ENCODE data around the gene CNNM3.
A peak's percentile ranks its signal among the peaks of the same experiment; 100 is the strongest.
"Not testable (repeated sequence)": the region's sequence is repeated elsewhere in the genome, so short reads cannot be mapped to it uniquely, and the experiment has no call there.

The CNNM3 gene

DNA sequence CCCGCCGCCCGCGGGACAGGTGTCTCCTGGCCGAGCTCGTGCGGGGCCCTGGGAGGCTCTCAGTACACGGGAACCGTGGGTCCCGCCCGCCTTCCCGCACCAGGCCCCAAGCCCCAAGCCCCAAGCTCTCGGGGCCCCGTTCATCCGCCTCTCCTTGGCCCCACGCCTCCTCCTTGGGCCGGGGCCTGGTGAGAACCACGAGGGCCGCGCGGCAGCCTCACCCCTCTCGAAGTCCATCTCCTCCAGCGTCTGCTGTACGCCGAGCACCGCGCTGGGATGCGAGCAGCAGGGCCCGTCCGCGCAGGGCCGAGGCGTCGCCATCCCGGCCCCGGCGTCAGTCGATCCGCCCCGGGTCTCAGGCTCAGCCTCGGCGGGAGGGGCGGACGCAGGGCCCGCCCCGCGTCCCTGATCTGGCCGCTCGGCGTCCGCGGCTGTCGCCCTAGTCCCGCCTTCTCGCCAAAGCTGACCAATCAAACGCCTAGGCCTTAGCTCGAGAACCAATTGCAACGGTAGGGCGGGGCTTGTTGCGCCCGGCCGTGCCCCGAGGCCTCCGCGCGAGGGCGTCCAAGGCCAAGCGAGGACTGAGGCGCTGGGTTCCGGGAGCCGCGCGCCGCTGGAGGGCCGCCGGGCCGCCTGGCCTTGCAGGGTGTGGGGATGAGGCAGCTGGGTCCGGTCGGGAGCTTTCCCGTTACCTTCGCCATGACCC, 41.8 kb downstream of the CNNM3 start, which contains the start of gene ANKRD39:
Gene ANKRD39 (minus strand): TSS at position 350 of the 706 bp plus-strand sequence. CDS start 29 bp downstream, at position 321.
- Histone ChIP-seq H3K9me3 (ENCODE audit: control insufficient read depth, low read length) (no peaks in the 10 kb centered on the region), H3K36me3 (ENCODE audit: control insufficient read depth, insufficient read depth, low read length) (peaks cover 1% of the 10 kb centered on the region), H3K27me3 (ENCODE audit: control insufficient read depth, insufficient read depth, low read length) (no peaks in the 10 kb centered on the region), H3K4me3 (ENCODE audit: low read length) (peak within 1 kb of the TSS; percentile 82), H3K4me1 (ENCODE audit: control insufficient read depth, insufficient read depth, low read length) (peaks cover 7% of the 10 kb centered on the region), H3K9ac (ENCODE audit: low read length) (peak within 1 kb of the TSS; percentile 78)

DNA sequence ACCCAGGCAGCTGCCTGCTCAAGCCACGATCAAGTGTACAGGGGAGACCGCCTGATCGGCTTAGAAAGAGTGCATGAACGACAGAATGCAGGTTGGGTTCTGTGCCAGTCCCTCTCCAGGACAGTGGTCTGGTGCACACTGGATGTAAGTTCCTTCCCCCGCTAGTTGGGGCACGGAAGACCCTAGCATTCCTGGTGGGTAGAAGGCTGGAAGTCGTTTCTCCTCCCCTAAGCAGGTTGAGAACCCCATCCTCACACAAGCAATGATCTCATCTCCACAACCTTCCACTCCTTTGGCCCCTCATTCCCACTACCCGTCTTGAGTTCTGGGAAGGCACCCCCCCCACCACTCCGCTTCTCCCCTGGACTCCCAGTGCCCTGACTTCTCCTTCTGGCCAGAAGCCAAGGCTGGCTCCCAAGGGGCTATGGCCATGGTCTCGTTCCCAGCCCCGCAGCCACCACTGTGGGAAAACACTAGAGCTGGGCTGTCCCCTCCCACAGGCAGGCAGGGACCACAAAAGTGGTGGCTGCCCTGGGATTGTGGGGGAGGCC, 43.1 kb downstream of the CNNM3 start:
- H3K9me3 ChIP-seq (ENCODE audit: control insufficient read depth, low read length) = no peaks in the 10 kb centered on the region
- peaks cover 7% of the 10 kb centered on the region for H3K4me1 ChIP-seq (ENCODE audit: control insufficient read depth, insufficient read depth, low read length)
- H3K9ac ChIP-seq (ENCODE audit: low read length) = no peak overlapping the region
- no peaks in the 10 kb centered on the region for H3K27me3 ChIP-seq (ENCODE audit: control insufficient read depth, insufficient read depth, low read length)
- no peaks in the 10 kb centered on the region for H3K36me3 ChIP-seq (ENCODE audit: control insufficient read depth, insufficient read depth, low read length)
- no peak overlapping the region for H3K4me3 ChIP-seq (ENCODE audit: low read length)

GRCh38 chr2:96859681-96860064, 43.6 kb downstream of the CNNM3 start:
- Histone ChIP-seq H3K9ac (ENCODE audit: low read length) (no peak overlapping the region), H3K36me3 (ENCODE audit: control insufficient read depth, insufficient read depth, low read length) (no peaks in the 10 kb centered on the region), H3K4me3 (ENCODE audit: low read length) (no peak overlapping the region), H3K27me3 (ENCODE audit: control insufficient read depth, insufficient read depth, low read length) (no peaks in the 10 kb centered on the region), H3K4me1 (ENCODE audit: control insufficient read depth, insufficient read depth, low read length) (peaks cover 7% of the 10 kb centered on the region), H3K9me3 (ENCODE audit: control insufficient read depth, low read length) (no peaks in the 10 kb centered on the region)

DNA sequence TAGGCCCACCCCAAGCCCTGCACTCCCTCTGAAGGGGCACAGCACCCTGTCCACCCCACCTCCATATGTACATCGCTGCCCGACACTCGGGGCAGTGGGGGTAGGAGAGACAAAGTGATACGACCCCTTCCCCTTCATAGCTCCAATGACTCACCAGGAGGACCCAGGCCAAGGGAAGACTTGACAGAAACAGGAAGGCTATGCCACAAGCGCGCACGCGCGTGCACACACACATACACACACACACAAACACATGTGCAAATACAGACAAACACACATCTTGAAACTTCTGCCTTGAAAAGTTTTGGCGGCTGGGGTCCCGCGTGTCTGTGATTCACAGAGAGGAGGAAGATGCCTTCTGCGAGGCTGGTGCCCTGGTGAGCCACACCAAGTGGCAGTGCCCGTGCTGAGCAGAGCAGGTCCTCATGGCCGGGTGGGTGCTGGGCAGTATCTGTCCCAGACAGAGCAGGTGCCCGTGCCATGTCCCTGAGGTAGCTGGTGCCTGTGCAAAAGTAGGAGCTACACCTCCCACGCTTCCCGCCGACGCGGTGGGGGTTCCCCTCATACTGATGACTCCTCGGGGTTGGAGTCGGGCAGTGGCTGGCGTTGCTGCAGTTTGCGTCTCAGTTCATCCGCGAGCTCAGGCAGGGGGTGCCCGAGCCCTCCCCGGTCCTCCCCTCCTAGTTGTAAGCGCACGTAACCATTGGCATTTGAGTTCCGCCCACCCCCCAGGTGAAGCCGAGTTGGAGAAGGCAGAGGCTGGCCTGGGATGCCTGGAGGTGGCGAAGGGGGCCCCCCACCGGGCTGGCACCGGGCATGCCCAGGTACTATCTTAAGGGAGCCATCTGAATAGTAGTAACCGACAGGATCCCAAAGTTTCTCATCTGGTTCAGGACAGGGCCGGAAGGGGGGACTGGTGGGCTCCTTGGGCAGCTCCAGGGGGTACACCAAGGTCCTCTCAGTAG, 44.3 kb downstream of the CNNM3 start:
- no peak overlapping the region for H3K9ac ChIP-seq (ENCODE audit: low read length)

GRCh38 chr2:96861074-96861473, 45.0 kb downstream of the CNNM3 start:
- Histone ChIP-seq H3K4me3 (ENCODE audit: low read length) (no peak overlapping the region), H3K9ac (ENCODE audit: low read length) (no peak overlapping the region), H3K9me3 (ENCODE audit: control insufficient read depth, low read length) (no peaks in the 10 kb centered on the region), H3K4me1 (ENCODE audit: control insufficient read depth, insufficient read depth, low read length) (peaks cover 8% of the 10 kb centered on the region), H3K27me3 (ENCODE audit: control insufficient read depth, insufficient read depth, low read length) (no peaks in the 10 kb centered on the region), H3K36me3 (ENCODE audit: control insufficient read depth, insufficient read depth, low read length) (no peaks in the 10 kb centered on the region)

More for the DNA sequence above, 44.3 kb downstream of the CNNM3 start:
- Histone ChIP-seq H3K4me3 (ENCODE audit: low read length) (no peak overlapping the region), H3K27me3 (ENCODE audit: control insufficient read depth, insufficient read depth, low read length) (no peaks in the 10 kb centered on the region), H3K36me3 (ENCODE audit: control insufficient read depth, insufficient read depth, low read length) (no peaks in the 10 kb centered on the region), H3K4me1 (ENCODE audit: control insufficient read depth, insufficient read depth, low read length) (peaks cover 7% of the 10 kb centered on the region), H3K9me3 (ENCODE audit: control insufficient read depth, low read length) (no peaks in the 10 kb centered on the region)

- H3K4me3 ChIP-seq (ENCODE audit: low read length); H3K27me3 ChIP-seq (ENCODE audit: control insufficient read depth, insufficient read depth, low read length); H3K9ac ChIP-seq (ENCODE audit: low read length); H3K9me3 ChIP-seq (ENCODE audit: control insufficient read depth, low read length); H3K36me3 ChIP-seq (ENCODE audit: control insufficient read depth, insufficient read depth, low read length): not testable (repeated sequence)
- H3K4me1 ChIP-seq (ENCODE audit: control insufficient read depth, insufficient read depth, low read length) = peaks cover 19% of the 10 kb centered on the region
Observed at GRCh38 chr2:96863056-96863455, 47.0 kb downstream of the CNNM3 start.

GRCh38 chr2:96863575-96864342, 47.7 kb downstream of the CNNM3 start:
- Histone ChIP-seq H3K9me3 (ENCODE audit: control insufficient read depth, low read length) (no peaks in the 10 kb centered on the region), H3K4me1 (ENCODE audit: control insufficient read depth, insufficient read depth, low read length) (peaks cover 23% of the 10 kb centered on the region), H3K27me3 (ENCODE audit: control insufficient read depth, insufficient read depth, low read length) (peaks cover 2% of the 10 kb centered on the region), H3K36me3 (ENCODE audit: control insufficient read depth, insufficient read depth, low read length) (no peaks in the 10 kb centered on the region), H3K9ac (ENCODE audit: low read length) (no peak overlapping the region), H3K4me3 (ENCODE audit: low read length) (no peak overlapping the region)

DNA sequence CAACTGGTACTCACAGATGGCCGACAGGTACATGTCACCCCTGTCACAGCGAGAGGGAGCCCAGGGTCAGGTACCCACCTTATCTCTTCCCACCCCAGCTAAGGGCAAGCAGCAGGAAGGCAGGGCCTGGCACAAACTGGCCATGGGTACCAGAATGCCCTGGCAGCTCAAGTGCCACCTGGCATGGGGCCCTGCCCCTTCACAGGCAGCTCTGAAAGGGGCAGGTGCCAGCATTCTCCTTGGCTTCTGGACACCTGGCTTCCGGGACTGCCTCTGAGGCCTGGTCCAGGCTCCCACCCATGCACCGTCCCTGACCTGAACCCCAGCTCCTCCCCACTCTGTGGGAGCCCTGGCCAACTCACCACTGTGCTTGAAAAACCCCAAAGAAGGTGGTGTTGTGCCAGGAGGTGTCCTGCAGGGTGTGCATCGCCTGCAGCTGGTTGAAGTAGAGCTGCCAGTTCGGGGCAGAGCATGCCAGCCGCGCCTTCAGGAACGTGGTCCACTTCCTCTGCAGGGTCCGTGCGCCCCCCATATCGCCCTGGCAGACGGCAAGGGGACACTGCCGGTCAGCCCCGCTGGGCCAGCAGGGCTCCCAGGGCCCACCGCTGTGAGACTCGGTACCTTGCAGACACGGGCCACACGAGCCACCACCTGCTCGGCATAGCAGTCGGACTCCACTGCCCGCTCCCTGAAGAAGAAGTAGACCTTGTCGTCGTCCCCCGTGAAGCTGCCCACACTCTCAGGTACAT, 48.4 kb downstream of the CNNM3 start:
- no peaks in the 10 kb centered on the region for H3K36me3 ChIP-seq (ENCODE audit: control insufficient read depth, insufficient read depth, low read length)
- no peaks in the 10 kb centered on the region for H3K9me3 ChIP-seq (ENCODE audit: control insufficient read depth, low read length)
- no peak overlapping the region for H3K9ac ChIP-seq (ENCODE audit: low read length)
- H3K4me3 ChIP-seq (ENCODE audit: low read length) = no peak overlapping the region
- peaks cover 23% of the 10 kb centered on the region for H3K4me1 ChIP-seq (ENCODE audit: control insufficient read depth, insufficient read depth, low read length)
- H3K27me3 ChIP-seq (ENCODE audit: control insufficient read depth, insufficient read depth, low read length) = peaks cover 5% of the 10 kb centered on the region

DNA sequence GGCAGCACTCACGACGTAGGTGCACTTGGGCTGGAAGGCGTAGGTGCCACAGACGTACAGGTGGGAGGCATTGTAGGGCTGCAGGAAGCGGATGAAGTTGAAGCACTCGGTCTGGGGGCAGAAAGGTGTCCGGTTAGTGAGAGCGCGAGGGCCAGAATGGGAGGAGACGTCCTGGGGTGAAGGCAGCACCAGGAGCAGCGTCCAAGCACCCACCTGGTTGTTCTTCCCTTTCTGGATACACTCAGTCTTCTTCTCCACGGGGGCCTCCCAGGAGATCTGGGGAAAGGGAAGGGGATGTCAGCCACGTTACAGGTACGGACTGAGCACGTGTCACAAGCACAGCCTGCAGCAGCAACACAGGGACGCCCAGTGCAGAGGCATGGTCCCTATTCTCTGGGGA, 49.6 kb downstream of the CNNM3 start:
- Histone ChIP-seq H3K9me3 (ENCODE audit: control insufficient read depth, low read length) (no peaks in the 10 kb centered on the region), H3K4me3 (ENCODE audit: low read length) (no peak overlapping the region), H3K9ac (ENCODE audit: low read length) (no peak overlapping the region), H3K27me3 (ENCODE audit: control insufficient read depth, insufficient read depth, low read length) (peaks cover 9% of the 10 kb centered on the region), H3K36me3 (ENCODE audit: control insufficient read depth, insufficient read depth, low read length) (no peaks in the 10 kb centered on the region), H3K4me1 (ENCODE audit: control insufficient read depth, insufficient read depth, low read length) (peaks cover 26% of the 10 kb centered on the region)

- Histone ChIP-seq H3K4me3 (ENCODE audit: low read length) (no peak overlapping the region), H3K36me3 (ENCODE audit: control insufficient read depth, insufficient read depth, low read length) (no peaks in the 10 kb centered on the region), H3K27me3 (ENCODE audit: control insufficient read depth, insufficient read depth, low read length) (peaks cover 11% of the 10 kb centered on the region), H3K9ac (ENCODE audit: low read length) (no peak overlapping the region), H3K9me3 (ENCODE audit: control insufficient read depth, low read length) (no peaks in the 10 kb centered on the region), H3K4me1 (ENCODE audit: control insufficient read depth, insufficient read depth, low read length) (peaks cover 30% of the 10 kb centered on the region)
Observed at GRCh38 chr2:96866149-96866548, 50.1 kb downstream of the CNNM3 start.

DNA sequence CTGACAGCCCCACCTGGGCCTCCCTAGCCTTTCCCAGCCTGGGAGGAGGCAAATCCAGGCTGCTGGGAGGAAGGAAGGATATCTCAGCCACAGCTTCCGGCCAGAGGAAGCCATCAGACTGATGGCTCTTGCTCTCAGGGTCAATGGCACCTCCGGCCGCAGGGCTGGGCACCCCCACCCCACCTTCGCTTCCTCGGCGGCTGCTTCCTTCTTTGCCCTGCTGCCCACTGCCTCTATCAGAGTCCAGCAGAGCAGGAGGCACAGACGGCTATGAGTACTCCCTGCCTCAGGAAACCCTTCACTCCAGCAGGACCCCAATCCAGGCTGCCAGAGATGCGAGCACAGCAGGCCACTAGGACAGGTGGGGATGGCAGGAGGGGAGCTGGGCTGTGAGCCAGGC, 50.5 kb downstream of the CNNM3 start:
- Histone ChIP-seq H3K9ac (ENCODE audit: low read length) (no peak overlapping the region), H3K4me1 (ENCODE audit: control insufficient read depth, insufficient read depth, low read length) (peaks cover 30% of the 10 kb centered on the region), H3K4me3 (ENCODE audit: low read length) (no peak overlapping the region), H3K27me3 (ENCODE audit: control insufficient read depth, insufficient read depth, low read length) (peaks cover 12% of the 10 kb centered on the region), H3K36me3 (ENCODE audit: control insufficient read depth, insufficient read depth, low read length) (no peaks in the 10 kb centered on the region), H3K9me3 (ENCODE audit: control insufficient read depth, low read length) (no peaks in the 10 kb centered on the region)
